ENCODE results near the gene UCKL1. TPM values are rescaled to one million over a fixed set of nuclear protein-coding genes. Genes with fewer than 3 reads are reported as not detected.
"Not testable (repeated sequence)": the region's sequence is repeated elsewhere in the genome, so short reads cannot be mapped to it uniquely, and the experiment has no call there.

UCKL1 gene
- 10 to 100 TPM; 28.9 to 44.6 (median 33.1) TPM for polyA plus RNA-seq

- no peak within 1 kb of the TSS for H3K27ac ChIP-seq (ENCODE audit: low read depth, low read length)
- 0 to 1% (median 1%) methylated on average over 80 to 103 of the region's 105 CpGs for WGBS, 3 donors
These were observed at the start of gene UCKL1 for GRCh38 chr20:63955827-63956663. Gene UCKL1 (minus strand): TSS chr20:63956416. CDS start chr20:63956372, 44 bp downstream.

- no peak overlapping the region for H3K27ac ChIP-seq (ENCODE audit: low read depth, low read length)
- WGBS, 3 donors: 79 to 81% (median 79%) methylated on average over 6 of the region's 6 CpGs
These were observed 49.2 kb upstream of the UCKL1 start for GRCh38 chr20:64005394-64005793.

GRCh38 chr20:64003960-64004725, 47.9 kb upstream of the UCKL1 start:
- H3K27ac ChIP-seq (ENCODE audit: low read depth, low read length): no peak overlapping the region
- 74 to 78% (median 78%) methylated on average over 7 of the region's 7 CpGs for WGBS, 3 donors

- H3K27ac ChIP-seq (ENCODE audit: low read depth, low read length): no peak overlapping the region
- WGBS, 3 donors: 59 to 83% (median 76%) methylated on average over 11 of the region's 11 CpGs
These were observed 45.4 kb upstream of the UCKL1 start for GRCh38 chr20:64001607-64002011.

GRCh38 chr20:64000906-64001305, 44.7 kb upstream of the UCKL1 start:
- no peak overlapping the region for H3K27ac ChIP-seq (ENCODE audit: low read depth, low read length)
- 87 to 94% (median 90%) methylated on average over 11 to 12 of the region's 12 CpGs for WGBS, 3 donors

GRCh38 chr20:63982937-63983336, 26.7 kb upstream of the UCKL1 start:
- no peak overlapping the region for H3K27ac ChIP-seq (ENCODE audit: low read depth, low read length)
- 90 to 91% (median 90%) methylated on average over 14 of the region's 14 CpGs for WGBS, 3 donors

GRCh38 chr20:63980806-63981728, 24.9 kb upstream of the UCKL1 start, which contains the start of gene PRPF6:
Gene PRPF6 (plus strand): TSS chr20:63981132. CDS start chr20:63981246, 114 bp downstream.
- H3K27ac ChIP-seq (ENCODE audit: low read depth, low read length): no peak within 1 kb of the TSS
- WGBS, 3 donors: 0 to 2% (median 1%) methylated on average over 73 to 75 of the region's 75 CpGs

- H3K27ac ChIP-seq (ENCODE audit: low read depth, low read length): no peak overlapping the region
- WGBS, 3 donors: 55 to 63% (median 61%) methylated on average over 15 of the region's 15 CpGs
These were observed 24.1 kb upstream of the UCKL1 start for GRCh38 chr20:63980317-63980805.

- no peak within 1 kb of the TSS for H3K27ac ChIP-seq (ENCODE audit: low read depth, low read length)
- 1 to 3% (median 2%) methylated on average over 33 to 52 of the region's 52 CpGs for WGBS, 3 donors
These were observed 23.5 kb upstream of the UCKL1 start, which contains the start of gene SAMD10 for GRCh38 chr20:63979557-63980316. Gene SAMD10 (minus strand): TSS chr20:63979642. CDS start chr20:63979467, 175 bp downstream.

- no peak overlapping the region for H3K27ac ChIP-seq (ENCODE audit: low read depth, low read length)
- 1% methylated on average over 30 to 47 of the region's 47 CpGs for WGBS, 3 donors
These were observed 23.0 kb upstream of the UCKL1 start for GRCh38 chr20:63979229-63979556.

GRCh38 chr20:63978319-63979228, 22.4 kb upstream of the UCKL1 start:
- 7 to 9% (median 8%) methylated on average over 52 of the region's 52 CpGs for WGBS, 3 donors
- H3K27ac ChIP-seq (ENCODE audit: low read depth, low read length): no peak overlapping the region

- WGBS, 3 donors: 59 to 71% (median 61%) methylated on average over 16 of the region's 16 CpGs
- no peak overlapping the region for H3K27ac ChIP-seq (ENCODE audit: low read depth, low read length)
These were observed 21.6 kb upstream of the UCKL1 start for GRCh38 chr20:63977739-63978276.

GRCh38 chr20:63976980-63977738, 20.9 kb upstream of the UCKL1 start:
- WGBS, 3 donors: 82 to 89% (median 84%) methylated on average over 17 to 18 of the region's 18 CpGs

GRCh38 chr20:63976511-63976910, 20.3 kb upstream of the UCKL1 start:
- 94 to 95% (median 95%) methylated on average over 7 of the region's 7 CpGs for WGBS, 3 donors
- not testable (repeated sequence) for H3K27ac ChIP-seq (ENCODE audit: low read depth, low read length)

More at GRCh38 chr20:63976980-63977738, 20.9 kb upstream of the UCKL1 start:
- no peak overlapping the region for H3K27ac ChIP-seq (ENCODE audit: low read depth, low read length)

GRCh38 chr20:63974402-63975200, 18.4 kb upstream of the UCKL1 start:
- 72 to 73% (median 72%) methylated on average over 19 of the region's 19 CpGs for WGBS, 3 donors

More at GRCh38 chr20:63974402-63975200, 18.4 kb upstream of the UCKL1 start:
- no peak overlapping the region for H3K27ac ChIP-seq (ENCODE audit: low read depth, low read length)

All from adipose tissue (tissue), 3 donors.